Measurements from ENCODE around the gene SLC25A45. TPM values are rescaled to one million over a fixed set of nuclear protein-coding genes. Genes with fewer than 3 reads are reported as not detected.
A peak's percentile ranks its signal among the peaks of the same experiment; 100 is the strongest.

The SLC25A45 gene
- total RNA-seq, 1 experiment from 2014 or later: 1.1 TPM

DNA sequence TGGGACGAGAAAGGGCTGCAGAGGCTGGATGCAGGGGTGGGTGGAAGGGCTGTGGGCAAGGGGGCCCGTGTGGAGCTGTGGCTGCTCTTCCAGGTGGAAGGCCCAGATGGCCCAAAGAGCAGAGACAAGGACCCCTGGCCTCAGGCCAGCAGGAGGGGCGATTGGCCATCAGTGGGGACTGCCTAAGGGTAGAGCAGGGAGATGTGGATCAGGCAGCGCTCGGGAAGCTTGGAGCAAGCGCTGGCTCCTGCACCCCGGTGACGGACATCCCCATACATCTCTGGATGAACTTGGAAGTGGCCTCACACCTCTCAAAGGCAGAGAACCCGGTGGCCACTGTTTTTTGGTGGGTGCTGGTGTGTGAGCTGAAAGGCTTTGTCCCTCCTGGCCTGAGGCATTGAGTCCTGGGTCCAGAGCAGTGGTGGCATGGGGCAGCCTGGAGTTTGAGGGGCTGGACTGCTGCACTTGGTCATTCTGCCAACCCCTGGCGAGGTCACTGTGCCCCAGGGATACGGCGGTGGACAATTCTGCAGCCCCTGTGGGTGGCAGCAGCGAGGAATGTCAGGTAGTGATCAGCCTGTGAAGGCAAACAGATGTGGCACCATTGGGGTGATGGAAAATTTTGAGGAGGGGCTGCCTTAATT, 9.9 kb upstream of the SLC25A45 start:
- Histone ChIP-seq H2BK20ac (ENCODE audit: low read depth, low read length, poor library complexity, severe bottlenecking) (no peak overlapping the region), H3K27me3 (ENCODE audit: insufficient read depth, low read length) (no peaks in the 10 kb centered on the region), H3T11ph (ENCODE audit: low read length) (no peak overlapping the region), H2BK15ac (ENCODE audit: low read depth, low read length) (no peak overlapping the region), H3K4ac (ENCODE audit: low read depth, low read length) (no peak overlapping the region), H3K23me2 (ENCODE audit: insufficient read length, low read depth, low read length, poor library complexity, severe bottlenecking) (no peaks in the 10 kb centered on the region), H2AFZ (ENCODE audit: low read length) (no peak overlapping the region), H3K14ac (ENCODE audit: insufficient read depth, low read length) (no peak overlapping the region), H3K56ac (ENCODE audit: insufficient read length, low read depth, low read length) (no peak overlapping the region), H3K4me1 (ENCODE audit: insufficient read depth, low read length) (no peaks in the 10 kb centered on the region; the same call in 1 of the 2 replicates), H2BK120ac (ENCODE audit: low read depth, low read length, poor library complexity, severe bottlenecking) (no peak overlapping the region), H3K18ac (ENCODE audit: insufficient read length, low read depth, low read length) (no peak overlapping the region), H4K91ac (ENCODE audit: insufficient read length, low read depth, low read length) (no peak overlapping the region), H4K20me1 (ENCODE audit: control insufficient read depth, insufficient read depth, insufficient read length) (peaks cover 2% of the 10 kb centered on the region), H3K27ac (ENCODE audit: insufficient read length, low read depth, low read length) (no peak overlapping the region), H3K9ac (ENCODE audit: extremely low read depth, insufficient read length, low read length) (no peak overlapping the region), H4K5ac (ENCODE audit: insufficient read length, low read depth, low read length) (no peak overlapping the region), H2AK5ac (ENCODE audit: insufficient read length, low read length) (no peak overlapping the region), H3K9me3 (ENCODE audit: control insufficient read depth, low read depth, low read length) (no peaks in the 10 kb centered on the region), H2BK12ac (ENCODE audit: insufficient read length, low read depth, low read length) (no peak overlapping the region), H3K79me1 (ENCODE audit: insufficient read depth, low read depth, low read length, poor library complexity, severe bottlenecking) (no peaks in the 10 kb centered on the region), H3K23ac (ENCODE audit: insufficient read length, low read depth, low read length) (no peak overlapping the region), H2BK5ac (ENCODE audit: insufficient read length, low read length) (no peak overlapping the region), H3K4me2 (ENCODE audit: insufficient read depth, insufficient read length, low read length) (no peak overlapping the region), H4K8ac (replicated peaks; ENCODE audit: insufficient read length, low read depth, low read length) (no peak overlapping the region), H3K79me2 (ENCODE audit: insufficient read depth, low read length) (no peaks in the 10 kb centered on the region)
- H3K4me3 Mint-ChIP-seq: no peak overlapping the region; a peak in 1 of 5 replicates
- DNase-seq: no peak
- WGBS (ENCODE audit: extremely low coverage, insufficient read length, low lambda C conversion rate): no CpG with 5 or more reads among the region's 13 CpGs
- peaks cover 11 to 12% of the 10 kb centered on the region in 2 experiments for H3K4me1 Mint-ChIP-seq
- H3K36me3 Mint-ChIP-seq (ENCODE audit: insufficient read depth in 1 of 3, low read depth in 3 of 3): peaks cover 2 to 12% (median 9%) of the 10 kb centered on the region in 3 experiments; a peak in 5 of 7 replicates
- H3K27me3 Mint-ChIP-seq (ENCODE audit: low read depth): no peaks in the 10 kb centered on the region
- TF ChIP-seq CTCF (conservative IDR thresholded peaks at IDR 0.05): no peak
- peak overlapping the region in 1 of 3 experiments; percentile 32; a peak in 2 of 7 replicates for H3K27ac Mint-ChIP-seq
- H3K9me3 Mint-ChIP-seq: no peaks in the 10 kb centered on the region

Measured in H9 (cell line).